HG03196 (cell line): ENCODE data around the gene GNG3.
"Not testable (repeated sequence)": the region's sequence is repeated elsewhere in the genome, so short reads cannot be mapped to it uniquely, and the experiment has no call there.

Experiments
- ATAC-seq: cut with Tn5 transposase; IDR thresholded peaks from one replicate; pipeline ENCODE4 v1.9.1; 2021; ENCODE audit not compliant: unreplicated experiment

Gene GNG3

DNA sequence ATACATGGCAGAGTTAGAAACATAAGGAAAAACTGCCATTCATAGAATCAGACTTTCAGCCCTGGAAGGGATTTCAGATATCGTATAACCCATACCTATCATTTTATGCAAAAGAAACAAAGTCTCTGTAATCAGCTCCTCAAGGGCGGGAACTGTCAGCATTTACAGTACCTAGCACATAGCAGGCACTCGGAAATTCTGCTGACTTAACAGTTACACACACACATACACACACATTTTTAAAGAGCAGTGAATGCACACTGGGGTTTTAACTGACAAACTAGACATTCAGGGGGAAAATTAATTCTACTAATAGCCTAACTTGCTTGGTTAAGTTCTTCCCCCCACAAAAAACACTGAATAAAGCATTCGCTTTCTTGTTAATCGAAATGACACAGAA is 8.7 kb downstream of the GNG3 start:
- ATAC-seq, result no peak

- ATAC-seq, result no peak
These were observed 9.3 kb downstream of the GNG3 start for GRCh38 chr11:62716816-62717215.

DNA sequence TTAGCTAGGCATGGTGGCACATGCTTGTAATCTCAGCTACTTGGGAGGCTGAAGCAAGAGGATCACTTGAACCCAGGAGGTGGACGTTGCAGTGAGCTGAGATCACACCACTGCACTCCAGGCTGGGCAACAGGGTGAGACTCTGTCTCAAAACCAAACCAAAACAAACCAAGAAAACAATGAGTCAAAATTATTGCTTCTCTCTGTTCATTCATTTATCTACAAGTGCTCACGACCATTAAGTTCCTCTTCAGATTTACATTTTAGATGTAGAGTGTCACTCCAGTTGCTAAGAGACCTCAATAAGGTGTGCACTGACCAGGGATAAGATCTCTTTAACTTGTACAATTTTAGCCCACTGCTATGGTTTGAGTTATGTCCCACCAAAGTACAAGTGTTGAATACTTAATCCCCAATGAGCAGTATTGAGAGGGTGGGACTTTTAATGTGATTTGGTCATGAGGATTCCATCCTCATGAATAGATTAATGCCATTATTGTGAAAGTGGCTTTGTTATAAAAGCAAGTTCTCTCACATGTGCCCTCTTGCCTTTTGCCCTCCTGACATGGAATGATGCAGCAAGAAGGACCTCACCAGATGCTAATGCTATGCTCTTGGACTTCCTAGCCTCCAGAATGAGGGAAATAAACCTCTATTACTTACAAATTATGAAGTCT is 12.0 kb downstream of the GNG3 start:
- ATAC-seq, result no peak

GRCh38 chr11:62721994-62722393 is 14.5 kb downstream of the GNG3 start:
- ATAC-seq, result no peak

DNA sequence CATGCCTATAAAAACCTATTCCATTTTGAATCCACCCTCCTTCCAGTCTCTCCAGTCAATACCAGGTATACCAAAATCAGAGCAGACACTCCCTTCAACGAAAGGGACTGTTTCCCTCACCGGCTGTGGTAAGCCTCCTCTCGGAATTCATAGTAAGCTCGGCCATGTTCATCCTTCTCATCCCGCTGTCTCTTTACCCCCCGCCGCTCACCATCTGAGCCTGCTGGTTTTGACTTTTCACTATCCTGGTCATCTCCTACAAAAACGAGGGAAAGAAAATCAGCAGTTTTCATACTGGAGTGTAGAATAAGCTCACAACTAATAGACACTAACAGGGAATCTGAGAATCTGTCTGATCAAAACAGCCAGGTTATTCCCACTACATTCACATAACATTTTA is 16.7 kb downstream of the GNG3 start:
- ATAC-seq, result no peak

- no peak for ATAC-seq
These were observed 18.2 kb downstream of the GNG3 start for GRCh38 chr11:62725646-62726045.

GRCh38 chr11:62726156-62726914 is 18.9 kb downstream of the GNG3 start:
- peak; percentile 8 for ATAC-seq

DNA sequence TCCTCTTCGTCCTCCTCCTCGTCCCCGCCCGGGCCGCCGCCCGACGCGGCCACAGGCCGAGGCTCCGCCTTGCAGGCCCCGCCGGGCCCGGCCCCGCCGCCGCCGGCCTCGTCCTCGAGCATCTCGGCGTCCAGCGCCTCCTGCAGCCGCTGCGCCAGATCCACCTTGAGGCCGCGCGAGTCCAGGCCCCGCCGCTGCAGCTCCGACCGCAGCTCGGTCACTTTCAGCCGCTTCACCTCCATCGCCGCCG is 19.4 kb downstream of the GNG3 start:
- no peak for ATAC-seq

DNA sequence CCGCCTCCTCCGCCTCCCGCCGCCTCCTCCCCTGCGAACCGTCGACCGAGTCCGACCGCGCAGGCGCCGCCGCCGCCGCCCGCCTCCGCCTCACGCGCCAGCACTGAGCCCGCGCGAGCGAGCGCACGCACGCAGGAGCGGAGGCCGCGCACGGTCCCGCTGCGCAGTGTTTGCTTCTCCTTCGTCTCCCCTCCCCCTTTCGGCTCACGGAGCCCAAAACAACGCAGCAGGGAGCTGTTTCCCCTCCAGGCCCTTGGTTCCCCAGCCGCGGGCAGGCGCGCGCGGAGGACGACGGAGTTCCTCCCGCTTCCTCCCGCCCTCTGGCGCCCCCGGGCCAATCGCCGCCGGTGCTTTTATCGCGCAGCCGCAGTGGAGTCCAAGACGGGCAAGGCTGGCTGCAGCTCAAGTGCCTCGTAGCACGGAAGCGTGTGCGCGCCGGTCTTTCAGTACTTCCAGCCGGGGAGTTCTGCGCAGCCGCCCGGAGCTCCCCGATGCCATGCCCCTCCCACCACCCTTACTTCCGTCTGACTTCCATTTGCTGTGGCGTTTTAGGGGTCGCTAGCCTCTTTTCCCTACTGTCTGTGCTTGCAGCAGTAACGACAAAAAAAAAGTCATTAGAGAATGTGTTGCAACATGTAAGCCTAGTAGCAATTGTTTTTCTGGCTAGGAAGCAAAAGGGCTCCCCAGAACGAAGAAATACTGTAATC is 19.8 kb downstream of the GNG3 start, which contains the start of gene HNRNPUL2:
HNRNPUL2 (minus strand) TSS at position 293 of the 707 bp plus-strand sequence. CDS start 301 bp downstream, outside the sequence.
- peak; percentile 67 for ATAC-seq

- ATAC-seq, result peak; percentile 43
These were observed 20.3 kb downstream of the GNG3 start for GRCh38 chr11:62727872-62728170.

DNA sequence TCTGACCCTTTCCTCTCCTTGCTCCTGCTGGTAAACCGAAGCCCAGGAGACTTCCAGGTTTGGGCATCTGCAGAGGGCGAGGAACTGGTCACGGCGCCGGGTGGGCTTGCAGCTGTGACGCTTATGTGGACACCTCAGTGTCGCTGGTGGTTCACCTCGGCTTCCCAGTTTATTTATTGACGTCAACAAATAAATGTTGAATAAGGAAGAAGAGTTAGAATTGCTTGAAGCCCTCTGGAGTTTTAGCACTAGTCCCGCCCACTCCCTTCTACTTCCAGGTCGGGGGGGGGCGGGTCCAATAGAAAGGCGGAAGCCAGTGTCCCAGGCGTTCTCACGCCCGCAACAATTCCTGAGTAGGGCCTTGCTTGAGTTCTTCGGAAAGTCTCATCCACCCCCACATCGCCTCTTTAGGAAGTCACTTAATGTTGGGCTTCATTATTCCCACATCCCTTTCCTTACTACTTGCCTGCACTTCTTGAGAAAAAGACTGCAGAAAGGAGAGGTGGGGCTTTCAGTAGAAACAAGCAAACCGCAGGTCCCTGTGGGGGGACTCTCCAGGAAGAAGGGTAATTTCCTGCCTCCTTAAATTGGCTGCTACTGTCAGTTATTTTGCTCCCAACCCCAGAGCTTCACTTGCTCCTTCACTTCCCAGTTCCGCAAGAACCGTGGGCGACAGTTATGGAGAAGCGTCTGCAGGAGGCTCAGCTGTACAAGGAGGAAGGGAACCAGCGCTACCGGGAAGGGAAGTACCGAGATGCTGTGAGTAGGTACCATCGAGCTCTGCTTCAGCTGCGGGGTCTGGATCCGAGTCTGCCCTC is 20.9 kb downstream of the GNG3 start, which contains the start of gene TTC9C:
TTC9C (plus strand) TSS at position 316 of the 818 bp plus-strand sequence; CDS start at position 679, 363 bp downstream.
- ATAC-seq, result peak; percentile 21

- ATAC-seq, result not testable (repeated sequence)
These were observed 22.6 kb downstream of the GNG3 start for GRCh38 chr11:62730076-62730475.

- no peak for ATAC-seq
These were observed 25.4 kb downstream of the GNG3 start for GRCh38 chr11:62732830-62733229.

DNA sequence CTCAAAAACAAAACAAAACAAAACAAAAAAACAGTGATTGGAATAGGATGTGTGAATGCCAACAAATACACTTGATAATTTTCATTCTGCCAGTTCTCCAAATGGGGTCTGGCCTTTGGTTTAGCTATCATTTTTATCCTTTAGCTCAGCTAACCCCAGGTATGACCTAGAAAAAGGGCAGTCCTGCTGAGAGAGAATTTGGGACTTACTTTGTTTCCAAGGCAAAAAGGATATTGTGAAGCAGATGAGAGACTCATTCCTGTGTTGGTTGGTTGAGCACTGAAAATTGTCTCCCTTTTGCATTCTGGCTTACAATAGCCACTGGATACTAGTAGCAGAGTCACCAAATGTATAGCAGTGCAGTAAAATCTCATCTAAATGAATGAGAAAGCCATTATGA is 29.7 kb downstream of the GNG3 start:
- no peak for ATAC-seq

- ATAC-seq, result no peak
These were observed 40.1 kb downstream of the GNG3 start for GRCh38 chr11:62747475-62748160.

GRCh38 chr11:62749931-62750330 is 42.5 kb downstream of the GNG3 start:
- ATAC-seq, result not testable (repeated sequence)

- no peak for ATAC-seq
These were observed 44.8 kb downstream of the GNG3 start for GRCh38 chr11:62752177-62752785.

GRCh38 chr11:62752994-62753735 is 45.7 kb downstream of the GNG3 start:
- ATAC-seq, result peak; percentile 1

GRCh38 chr11:62753736-62754603 is 46.5 kb downstream of the GNG3 start, which contains the start of gene ZBTB3:
ZBTB3 (minus strand) TSS chr11:62754160; CDS start chr11:62753664, 496 bp downstream.
- ATAC-seq, result peak; percentile 92
